Keratinocyte (primary cell): ENCODE results near the gene SYNE4. TPM values are rescaled to one million over a fixed set of nuclear protein-coding genes. Genes with fewer than 3 reads are reported as not detected.

Experiments
- DNase-seq: peaks from one replicate; pipeline ENCODE4 v3.0.0-alpha.2; 2011; ENCODE audit warnings: low read depth, missing footprints, low spot score
- FAIRE-seq: peaks from 2 replicates; lab custom pipeline; 2011; peaks lifted over from hg19 to GRCh38; lab: Jason Lieb, UNC
- H2AFZ ChIP-seq: 2 replicates; pipeline ENCODE4 v1.6.0; 2012; ENCODE audit warnings: low read length, control low read depth, inconsistent platforms; ENCODE audit not compliant: control insufficient read depth
- H3K27ac ChIP-seq: 2 replicates; pipeline ENCODE4 v1.5.1; 2011; ENCODE audit warnings: low read length; ENCODE audit not compliant: control insufficient read depth, insufficient read depth
- H3K27me3 ChIP-seq: 3 replicates; pipeline ENCODE4 v1.6.0; 2011; ENCODE audit warnings: low read length; ENCODE audit not compliant: control insufficient read depth, insufficient read depth; ENCODE audit errors: extremely low read depth
- H3K36me3 ChIP-seq, 2 experiments: 2 replicates in 1 of 2; 3 replicates in 1 of 2; pipeline ENCODE4 v1.5.1; 2011; ENCODE audit warnings: low read length in 2 of 2, mild to moderate bottlenecking in 1 of 2; ENCODE audit not compliant: control insufficient read depth in 2 of 2, insufficient read depth in 2 of 2; ENCODE audit errors: extremely low read depth in 1 of 2
- H3K4me1 ChIP-seq: 3 replicates; pipeline ENCODE4 v1.5.1; 2011; ENCODE audit warnings: low read length; ENCODE audit not compliant: control insufficient read depth, insufficient read depth; ENCODE audit errors: extremely low read depth
- H3K4me2 ChIP-seq: 3 replicates; pipeline ENCODE4 v1.6.0; 2011; ENCODE audit warnings: low read depth, low read length; ENCODE audit not compliant: control insufficient read depth, insufficient read depth; ENCODE audit errors: extremely low read depth
- H3K4me3 ChIP-seq, 3 experiments: fragments of 200-600 bp in 1 of 3; sonication (generic) in 1 of 3; 2 replicates in 2 of 3; 3 replicates in 1 of 3; pipeline ENCODE4 v1.5.1; 2011 to 2016; ENCODE audit warnings: low read length in 3 of 3, mild to moderate bottlenecking in 3 of 3, control low read depth in 2 of 3, inconsistent platforms in 1 of 3, low read depth in 1 of 3, mixed read lengths in 1 of 3, mixed run types in 1 of 3, moderate library complexity in 1 of 3; ENCODE audit not compliant: control insufficient read depth in 2 of 3, insufficient read depth in 2 of 3; ENCODE audit errors: extremely low read depth in 1 of 3
- H3K79me2 ChIP-seq: 2 replicates; pipeline ENCODE4 v1.6.0; 2012; ENCODE audit warnings: low read length; ENCODE audit not compliant: control insufficient read depth, insufficient read depth
- H3K9ac ChIP-seq: 3 replicates; pipeline ENCODE4 v1.6.0; 2011; ENCODE audit warnings: low read length; ENCODE audit not compliant: control insufficient read depth, insufficient read depth; ENCODE audit errors: extremely low read depth
- H3K9me1 ChIP-seq: 3 replicates; pipeline ENCODE4 v1.6.0; 2011; ENCODE audit warnings: low read length; ENCODE audit not compliant: control insufficient read depth, insufficient read depth; ENCODE audit errors: extremely low read depth
- H3K9me3 ChIP-seq: 2 replicates; pipeline ENCODE4 v1.5.1; 2012; ENCODE audit warnings: low read depth, low read length; ENCODE audit not compliant: control insufficient read depth
- H4K20me1 ChIP-seq: 3 replicates; pipeline ENCODE4 v1.6.0; 2011; ENCODE audit warnings: low read length; ENCODE audit not compliant: control insufficient read depth, insufficient read depth; ENCODE audit errors: extremely low read depth
- CTCF ChIP-seq, 3 experiments: IDR thresholded peaks in 1 of 3; conservative IDR thresholded peaks in 1 of 3; optimal IDR thresholded peaks in 1 of 3; 2 replicates in 2 of 3; 3 replicates in 1 of 3; pipeline versions ENCODE3 to v1.5.1; 2011; ENCODE audit warnings: low read length in 3 of 3, mild to moderate bottlenecking in 3 of 3, moderate library complexity in 2 of 3, control low read depth in 1 of 3, inconsistent platforms in 1 of 3; ENCODE audit not compliant: insufficient read depth in 2 of 3; ENCODE audit errors: extremely low read depth in 1 of 3
- EZH2 ChIP-seq: IDR thresholded peaks from one replicate; pipeline ENCODE4 v1.6.1; 2012; ENCODE audit warnings: inconsistent platforms, mild to moderate bottlenecking, low read length, moderate library complexity
- dilution Hi-C: fragments of 300-500 bp; cut with MboI; formaldehyde crosslinking; loops from one replicate; pipeline ENCODE4 v1.7.0; 2020; ENCODE audit warnings: low sequenced_read_pairs; ENCODE audit not compliant: extremely low pct_ligation_motif_present
- polyA minus RNA-seq, 3 experiments: library from RNA; depleted of rRNA, polyadenylated mRNA; stranded (reverse); fragments of >200 nt; gene quantifications; 1 replicate in 1 of 3; 2 replicates in 1 of 3; 3 replicates in 1 of 3; pipeline ENCODE4 v1.2.3, GENCODE V29; 2011
- polyA plus RNA-seq, 5 experiments: library from polyadenylated mRNA; depleted of rRNA in 3 of 5; stranded (reverse) in 3 of 5; stranded (forward) in 1 of 5; unstranded in 1 of 5; fragments of >200 nt; gene quantifications; 1 replicate in 1 of 5; 2 replicates in 3 of 5; 3 replicates in 1 of 5; pipeline versions ENCODE4 v1.2.1 to v1.2.3, GENCODE V29; 2011 to 2012; ENCODE audit warnings: missing spikeins in 2 of 5, low read depth in 1 of 5, low replicate concordance in 1 of 5

Gene SYNE4
- polyA plus RNA-seq (0.19 to 0.72 TPM (median 0.28 TPM) in 3 replicates), polyA minus RNA-seq (not detected in 3 replicates)
- 0.39 TPM for polyA plus RNA-seq (2011; ENCODE audit: low read depth)
- polyA plus RNA-seq (2011; cell fraction: cytosol; rRNA removed) = 0.17 TPM in 2 replicates
- 2.3 TPM in 2 replicates for polyA plus RNA-seq (2011; cell fraction: nucleus; rRNA removed)
- polyA plus RNA-seq (2012; ENCODE audit: low replicate concordance) = 0.21 and 1.0 TPM in 2 replicates
- polyA minus RNA-seq (2011; cell fraction: cytosol; rRNA and poly(A)+ RNA removed) = not detected
- 0.32 and 1.4 TPM in 2 replicates for polyA minus RNA-seq (2011; cell fraction: nucleus; rRNA and poly(A)+ RNA removed)

GRCh38 chr19:36008336-36008978, at the start of gene SYNE4:
SYNE4 (minus strand) TSS chr19:36008813; CDS start chr19:36008681, 132 bp downstream.
- H2AFZ ChIP-seq = peak within 1 kb of the TSS; percentile 26
- H3K4me2 ChIP-seq = peak within 1 kb of the TSS; percentile 71
- H3K9ac ChIP-seq = peak within 1 kb of the TSS; percentile 56
- H3K4me3 ChIP-seq = peak within 1 kb of the TSS; percentile 18 to 46 (median 35)
- FAIRE-seq (no peak), DNase-seq (no peak)
- dilution Hi-C loops = no loop called here
- peaks cover 8% of the 10 kb centered on the region for H3K4me1 ChIP-seq
- H3K27ac ChIP-seq = no peak within 1 kb of the TSS
- H3K79me2 ChIP-seq = peaks cover 4% of the 10 kb centered on the region
- H4K20me1 ChIP-seq = no peaks in the 10 kb centered on the region
- no peaks in the 10 kb centered on the region for H3K9me3 ChIP-seq
- H3K27me3 ChIP-seq = no peaks in the 10 kb centered on the region
- H3K9me1 ChIP-seq = no peaks in the 10 kb centered on the region
- no peaks in the 10 kb centered on the region for H3K36me3 ChIP-seq
- TF ChIP-seq EZH2 = no peak
- TF ChIP-seq CTCF (optimal IDR thresholded peaks at IDR 0.05 in 1 of 3, IDR thresholded peaks at IDR 0.05 in 1 of 3, conservative IDR thresholded peaks at IDR 0.05 in 1 of 3; ENCODE audit: extremely low read depth in 1 of 3, insufficient read depth in 2 of 3, low read length in 3 of 3) = no peak

- H3K4me3 ChIP-seq = peak within 1 kb of the TSS; percentile 72 to 87 (median 87)
- dilution Hi-C loops = no loop called here
- H3K4me1 ChIP-seq = peaks cover 15% of the 10 kb centered on the region
- H3K36me3 ChIP-seq = peaks cover 2 to 10% of the 10 kb centered on the region in 2 experiments
- peaks cover 11% of the 10 kb centered on the region for H3K79me2 ChIP-seq
- H3K9ac ChIP-seq = peak within 1 kb of the TSS; percentile 77
- no peaks in the 10 kb centered on the region for H3K9me1 ChIP-seq
- H4K20me1 ChIP-seq = peaks cover 6% of the 10 kb centered on the region
- no peak for TF ChIP-seq CTCF (optimal IDR thresholded peaks at IDR 0.05 in 1 of 3, IDR thresholded peaks at IDR 0.05 in 1 of 3, conservative IDR thresholded peaks at IDR 0.05 in 1 of 3; ENCODE audit: extremely low read depth in 1 of 3, insufficient read depth in 2 of 3, low read length in 3 of 3)
- no peak for TF ChIP-seq EZH2
- no peak for FAIRE-seq
- H3K27me3 ChIP-seq = no peaks in the 10 kb centered on the region
- H2AFZ ChIP-seq = peak within 1 kb of the TSS; percentile 97
- DNase-seq = no peak
- peak within 1 kb of the TSS; percentile 99 for H3K4me2 ChIP-seq
- H3K9me3 ChIP-seq = no peaks in the 10 kb centered on the region
- H3K27ac ChIP-seq = peak within 1 kb of the TSS; percentile 77
Observed at GRCh38 chr19:36054733-36055686, 46.4 kb upstream of the SYNE4 start, which contains the start of gene WDR62. WDR62 (plus strand) TSS chr19:36054897; CDS start chr19:36054972, 75 bp downstream.
